ENCODE measurements around the gene FOXP3.

Gene FOXP3

GRCh38 chrX:49249071-49249470 lies 15.4 kb downstream of the FOXP3 start:
- DNase-seq, result no peak

GRCh38 chrX:49247916-49248811 lies 16.3 kb downstream of the FOXP3 start:
- no peak for DNase-seq

GRCh38 chrX:49247346-49247745 lies 17.2 kb downstream of the FOXP3 start:
- no peak for DNase-seq

- no peak for DNase-seq
Observed at GRCh38 chrX:49246541-49246940, 18.0 kb downstream of the FOXP3 start.

GRCh38 chrX:49244207-49244606 lies 20.3 kb downstream of the FOXP3 start:
- no peak for DNase-seq

- no peak for DNase-seq
Observed at GRCh38 chrX:49243166-49243565, 21.3 kb downstream of the FOXP3 start.

- DNase-seq, result no peak
Observed at GRCh38 chrX:49242545-49243066, 21.9 kb downstream of the FOXP3 start.

- DNase-seq, result no peak
Observed at GRCh38 chrX:49238735-49239134, 25.8 kb downstream of the FOXP3 start.

- DNase-seq, result no peak
Observed at GRCh38 chrX:49237060-49237459, 27.4 kb downstream of the FOXP3 start.

- no peak for DNase-seq
Observed at GRCh38 chrX:49233887-49234555, 30.5 kb downstream of the FOXP3 start.

GRCh38 chrX:49233176-49233575 lies 31.3 kb downstream of the FOXP3 start, which contains the start of gene CACNA1F:
Gene CACNA1F (minus strand): TSS chrX:49233340. CDS start chrX:49233309, 31 bp downstream.
- DNase-seq, result no peak

GRCh38 chrX:49232525-49232924 lies 32.0 kb downstream of the FOXP3 start:
- no peak for DNase-seq

- no peak for DNase-seq
Observed at GRCh38 chrX:49231333-49232000, 33.0 kb downstream of the FOXP3 start.

- no peak for DNase-seq
Observed at GRCh38 chrX:49230500-49231232, 33.8 kb downstream of the FOXP3 start.

GRCh38 chrX:49228185-49228584 lies 36.3 kb downstream of the FOXP3 start:
- no peak for DNase-seq

GRCh38 chrX:49227726-49228125 lies 36.8 kb downstream of the FOXP3 start:
- no peak for DNase-seq

- no peak for DNase-seq
Observed at GRCh38 chrX:49226946-49227345, 37.6 kb downstream of the FOXP3 start.

GRCh38 chrX:49225858-49226257 lies 38.7 kb downstream of the FOXP3 start:
- DNase-seq, result no peak

- no peak for DNase-seq
Observed at GRCh38 chrX:49221868-49222267, 42.6 kb downstream of the FOXP3 start.

- DNase-seq, result no peak
Observed at GRCh38 chrX:49220100-49220499, 44.4 kb downstream of the FOXP3 start.

GRCh38 chrX:49214996-49215526 lies 49.4 kb downstream of the FOXP3 start:
- DNase-seq, result no peak

- DNase-seq, result no peak
Observed at GRCh38 chrX:49214416-49214815, 50.1 kb downstream of the FOXP3 start.

Measured in T1000 (cell line).